NCI-H1105 treated with DMSO at 0.1 percent for 48 hours (cell line): ENCODE data around the gene PIEZO2.

Experiments used
- DNase-seq: peaks from one replicate; lab custom pipeline; 2025; lab: John Stamatoyannopoulos, UW

The PIEZO2 gene

DNA sequence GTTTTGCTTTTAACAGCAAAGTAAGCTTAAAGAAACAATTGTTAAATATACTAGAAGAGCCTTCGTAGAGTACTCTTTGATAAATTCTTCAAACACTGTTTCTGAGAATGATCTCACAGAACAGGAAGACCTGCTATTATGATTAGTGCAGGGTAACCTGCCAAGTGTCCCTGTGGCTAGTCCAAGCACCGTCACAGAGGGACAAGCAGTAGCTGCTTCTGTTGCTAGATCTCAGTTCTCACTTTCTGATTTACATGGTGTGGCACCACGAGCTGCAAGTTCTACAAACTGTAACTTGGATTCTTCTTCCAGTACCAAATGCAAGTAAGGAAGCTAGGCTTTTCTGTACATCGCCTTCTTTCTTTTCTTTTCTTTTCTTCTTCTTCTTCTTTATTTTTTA lies 121.5 kb downstream of the PIEZO2 start:
- DNase-seq, result no peak

DNA sequence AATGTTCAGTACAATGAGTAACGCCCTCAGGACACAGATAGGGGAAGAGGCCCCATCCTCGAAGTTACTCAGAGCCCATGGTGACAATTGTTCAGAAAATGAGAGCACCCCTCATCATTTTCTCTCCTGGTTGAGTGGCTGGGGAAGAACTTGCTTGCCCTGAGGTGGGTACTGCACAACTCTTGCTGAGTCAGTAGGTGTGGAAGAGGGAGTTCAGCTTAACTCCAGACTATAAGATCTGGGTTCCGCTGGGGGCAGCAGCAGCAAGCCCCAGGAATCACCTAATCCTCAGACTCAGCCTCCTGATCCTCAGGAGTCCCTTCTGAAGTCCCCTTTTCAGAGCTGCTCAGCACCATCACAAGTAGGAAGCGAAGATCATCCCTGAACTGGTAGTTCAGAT lies 123.7 kb downstream of the PIEZO2 start:
- DNase-seq, result no peak

DNA sequence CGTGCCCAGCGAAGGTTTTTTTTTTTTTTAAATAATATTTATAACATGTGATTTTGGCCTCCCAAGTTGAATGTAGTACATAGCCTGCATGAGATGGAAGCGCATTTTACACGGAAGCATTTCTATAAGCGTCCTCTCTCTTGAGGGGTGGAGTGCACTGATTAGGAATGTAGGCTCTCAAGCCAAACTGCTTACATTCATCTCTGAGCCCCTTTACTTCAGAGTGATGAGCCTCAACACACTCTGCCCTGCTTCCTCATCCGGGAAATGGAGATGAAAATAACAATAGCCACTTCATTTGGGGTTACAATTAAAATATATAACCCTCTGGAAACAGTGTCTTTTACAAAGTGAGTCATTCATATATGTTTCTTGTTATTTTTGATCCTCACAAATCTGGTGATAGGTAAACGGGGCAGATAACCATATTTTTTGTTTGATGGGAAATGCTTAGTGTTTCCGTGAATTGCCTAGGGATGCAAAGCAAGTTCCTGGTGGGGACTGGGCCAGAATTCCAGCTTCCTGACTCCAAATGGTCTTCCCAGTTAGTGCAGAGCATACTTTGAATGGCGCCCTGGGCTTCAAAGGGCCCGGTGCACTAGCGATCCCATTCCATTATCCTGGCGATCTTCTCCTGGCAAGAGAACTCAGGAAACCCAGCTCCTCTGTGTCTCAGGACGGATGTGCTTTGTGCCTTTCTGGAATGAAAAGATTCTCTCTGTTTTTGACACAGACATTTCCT lies 124.3 kb downstream of the PIEZO2 start:
- no peak for DNase-seq

DNA sequence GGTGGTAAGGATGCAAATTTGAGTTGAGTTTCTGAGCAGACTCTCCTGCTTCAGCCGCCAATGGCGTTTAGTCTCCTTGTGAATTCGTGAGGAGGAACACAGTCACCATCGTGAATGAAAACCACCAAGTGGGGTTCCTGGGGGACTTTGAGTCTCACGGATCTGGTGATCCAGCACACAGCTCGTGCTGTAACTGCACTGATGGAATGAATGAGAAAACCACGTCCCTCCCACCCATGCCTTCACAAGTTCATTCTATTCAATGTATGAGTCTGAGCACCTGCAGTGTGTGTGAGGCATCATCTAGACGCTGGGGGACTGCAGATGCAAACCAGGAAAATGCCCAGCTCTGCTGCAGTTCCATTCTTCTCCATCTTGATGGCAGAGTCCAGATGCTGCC lies 127.9 kb downstream of the PIEZO2 start:
- no peak for DNase-seq

- DNase-seq, result no peak
These were observed 128.4 kb downstream of the PIEZO2 start for GRCh38 chr18:11020877-11021414.

- peak; percentile 34 for DNase-seq
These were observed 129.1 kb downstream of the PIEZO2 start for GRCh38 chr18:11020161-11020853.

DNA sequence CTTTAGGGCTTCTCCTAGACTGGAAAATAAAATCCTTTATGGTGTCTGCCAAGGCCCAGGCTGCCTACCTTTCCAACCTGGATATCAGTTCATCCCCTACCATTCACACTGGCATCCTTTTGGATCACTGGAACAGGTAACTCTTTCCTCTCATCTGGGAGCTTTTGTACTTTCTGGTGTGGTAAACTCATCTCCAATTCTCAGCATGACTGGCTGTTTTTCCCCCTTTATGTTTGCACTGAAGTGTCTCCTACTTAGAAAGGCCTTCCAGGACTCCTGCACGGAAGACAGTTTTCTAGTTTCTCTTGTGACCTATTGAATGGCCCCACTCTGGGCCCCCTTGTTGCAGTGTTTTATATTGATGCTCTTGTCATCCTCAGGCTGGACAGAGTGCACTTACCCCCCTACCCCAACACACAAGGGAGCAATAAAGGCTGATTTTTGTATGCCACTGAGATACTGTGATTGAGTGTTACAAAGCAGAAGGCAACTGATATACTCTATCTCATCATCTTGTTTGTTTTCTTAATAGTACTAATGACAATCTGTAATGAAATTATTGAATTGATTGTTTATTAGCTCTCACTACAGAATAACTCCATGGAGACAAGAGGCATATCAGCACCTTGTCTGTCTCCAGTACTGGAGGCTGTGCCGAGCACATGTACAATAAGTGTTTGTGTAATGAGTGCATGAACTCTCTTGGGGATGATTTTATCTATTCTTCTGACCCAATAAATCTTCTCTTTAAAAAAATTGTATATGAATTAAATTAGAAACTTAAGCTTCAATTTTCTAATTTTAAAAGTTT lies 129.9 kb downstream of the PIEZO2 start:
- DNase-seq, result no peak

- no peak for DNase-seq
These were observed 139.5 kb downstream of the PIEZO2 start for GRCh38 chr18:11009869-11010268.

DNA sequence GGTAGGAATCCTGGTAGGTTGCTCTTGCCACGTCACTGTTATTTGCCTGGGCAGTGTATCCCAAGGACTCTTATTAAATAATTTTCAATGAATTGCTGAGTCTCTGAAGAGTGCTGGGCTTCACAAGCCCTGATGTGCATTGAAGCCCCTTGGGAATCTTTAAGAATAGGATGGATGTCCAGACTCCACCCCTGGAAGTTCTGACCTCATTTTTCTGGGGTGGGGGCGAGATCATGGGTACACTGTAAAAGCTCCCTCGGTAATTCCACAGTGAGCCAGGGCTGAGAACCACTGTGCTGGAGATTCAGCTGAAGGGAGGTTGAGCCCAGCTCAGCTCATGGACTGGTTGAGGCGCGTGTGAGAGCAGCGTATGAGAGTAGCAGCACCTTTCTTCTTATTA lies 140.2 kb downstream of the PIEZO2 start:
- no peak for DNase-seq

DNA sequence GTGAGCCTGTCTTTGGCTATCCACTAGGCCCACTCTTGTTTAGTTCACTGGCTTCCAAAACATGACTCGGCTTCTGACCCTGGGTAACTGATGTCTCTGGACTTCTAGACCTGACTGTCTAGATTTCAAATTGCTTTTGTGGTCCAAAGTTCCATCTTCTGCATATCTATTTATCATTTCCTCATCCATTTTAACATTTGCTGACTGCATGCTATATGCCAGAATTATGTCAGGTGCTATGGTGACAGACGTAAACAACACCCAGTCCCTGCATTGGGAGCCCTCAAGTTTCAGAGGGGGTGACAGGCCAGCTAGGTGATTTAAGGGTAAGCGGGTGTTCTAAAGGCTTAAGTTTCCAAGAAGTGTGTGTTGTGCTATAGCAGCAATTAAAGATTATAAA lies 140.9 kb downstream of the PIEZO2 start:
- DNase-seq, result no peak

GRCh38 chr18:11005528-11005927 lies 143.8 kb downstream of the PIEZO2 start:
- no peak for DNase-seq

GRCh38 chr18:11004951-11005350 lies 144.4 kb downstream of the PIEZO2 start:
- no peak for DNase-seq

DNA sequence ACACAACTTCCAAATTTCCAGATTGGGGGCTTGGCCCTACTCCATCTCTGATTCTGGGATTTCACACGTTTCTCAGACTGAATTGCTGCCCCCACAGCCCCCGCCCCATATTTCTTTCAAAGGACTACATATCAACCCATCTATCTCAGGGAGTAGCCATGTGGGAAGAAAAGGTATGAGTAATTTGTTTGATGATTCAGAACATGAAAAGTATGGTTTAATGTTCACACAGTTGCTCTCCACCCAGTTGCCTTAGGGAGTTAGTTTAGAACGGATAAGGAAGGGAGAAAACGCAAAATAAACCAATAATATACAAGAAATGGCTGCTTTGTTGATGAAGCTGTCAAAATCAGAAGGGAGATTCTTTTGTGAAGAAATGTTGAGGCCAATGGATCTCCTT lies 145.1 kb downstream of the PIEZO2 start:
- DNase-seq, result no peak

DNA sequence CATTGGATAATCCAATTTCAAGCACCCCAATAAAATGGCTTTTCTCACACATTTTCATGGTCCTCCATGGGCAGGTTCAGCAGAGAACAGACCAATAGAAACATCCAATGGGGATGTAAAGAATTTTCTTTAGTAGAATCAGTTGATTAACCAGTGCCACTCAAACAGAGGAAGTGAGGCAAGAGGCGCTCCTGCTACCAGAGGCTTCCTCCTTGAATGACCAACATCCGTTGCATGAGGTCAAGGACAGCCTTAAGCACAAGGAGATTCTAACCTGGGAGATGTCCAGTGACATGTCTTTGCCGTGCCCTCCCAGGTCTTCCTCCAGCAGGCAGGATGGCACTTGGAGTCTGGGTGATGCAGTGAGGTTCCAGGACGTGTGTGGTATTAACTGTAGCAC lies 146.6 kb downstream of the PIEZO2 start:
- DNase-seq, result no peak

DNA sequence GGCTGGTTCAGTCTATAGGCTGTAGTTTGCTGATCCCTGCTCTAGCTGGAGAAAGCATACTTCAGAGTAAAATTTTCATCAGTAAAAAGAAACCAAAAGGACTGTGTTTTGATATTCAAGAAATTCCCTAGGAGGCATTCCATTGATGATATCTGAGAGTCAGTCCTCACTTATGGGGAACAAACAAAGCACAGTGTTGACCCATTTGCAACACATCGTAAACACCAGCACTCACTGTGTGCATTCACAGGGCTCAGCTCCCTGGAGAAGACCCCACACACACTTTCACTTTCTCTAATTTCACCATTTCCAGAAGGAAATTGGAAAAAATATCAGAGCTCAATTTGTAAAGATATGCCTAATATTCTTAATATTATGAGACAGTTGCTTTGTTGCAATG lies 147.1 kb downstream of the PIEZO2 start:
- no peak for DNase-seq

- no peak for DNase-seq
These were observed 149.3 kb downstream of the PIEZO2 start for GRCh38 chr18:11000071-11000470.

- no peak for DNase-seq
These were observed 151.5 kb downstream of the PIEZO2 start for GRCh38 chr18:10997885-10998284.

- DNase-seq, result no peak
These were observed 153.8 kb downstream of the PIEZO2 start for GRCh38 chr18:10995550-10995949.

DNA sequence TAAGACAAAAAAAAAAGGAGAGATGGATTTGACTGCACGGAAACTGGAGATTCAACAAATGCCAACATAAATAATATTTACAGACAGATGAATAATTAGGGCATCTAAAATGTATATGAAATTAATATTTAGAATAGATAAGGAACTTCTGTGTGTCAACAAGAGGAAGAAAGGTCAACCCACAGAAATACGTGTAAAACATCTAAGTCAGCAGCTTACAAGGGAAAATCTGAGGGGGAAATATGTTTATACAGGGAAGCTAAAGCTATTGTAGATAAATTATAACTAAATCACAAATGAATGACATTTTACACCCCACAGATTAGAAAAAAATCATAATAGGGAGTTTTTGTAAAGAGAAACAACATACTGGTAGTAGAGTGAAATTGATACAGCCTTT lies 159.9 kb downstream of the PIEZO2 start:
- no peak for DNase-seq

- no peak for DNase-seq
These were observed 163.7 kb downstream of the PIEZO2 start for GRCh38 chr18:10985689-10986088.

- no peak for DNase-seq
These were observed 170.0 kb downstream of the PIEZO2 start for GRCh38 chr18:10979411-10979810.

GRCh38 chr18:10977042-10977441 lies 172.3 kb downstream of the PIEZO2 start:
- DNase-seq, result no peak
